ENCODE measurements around the gene TGM1.

DNA sequence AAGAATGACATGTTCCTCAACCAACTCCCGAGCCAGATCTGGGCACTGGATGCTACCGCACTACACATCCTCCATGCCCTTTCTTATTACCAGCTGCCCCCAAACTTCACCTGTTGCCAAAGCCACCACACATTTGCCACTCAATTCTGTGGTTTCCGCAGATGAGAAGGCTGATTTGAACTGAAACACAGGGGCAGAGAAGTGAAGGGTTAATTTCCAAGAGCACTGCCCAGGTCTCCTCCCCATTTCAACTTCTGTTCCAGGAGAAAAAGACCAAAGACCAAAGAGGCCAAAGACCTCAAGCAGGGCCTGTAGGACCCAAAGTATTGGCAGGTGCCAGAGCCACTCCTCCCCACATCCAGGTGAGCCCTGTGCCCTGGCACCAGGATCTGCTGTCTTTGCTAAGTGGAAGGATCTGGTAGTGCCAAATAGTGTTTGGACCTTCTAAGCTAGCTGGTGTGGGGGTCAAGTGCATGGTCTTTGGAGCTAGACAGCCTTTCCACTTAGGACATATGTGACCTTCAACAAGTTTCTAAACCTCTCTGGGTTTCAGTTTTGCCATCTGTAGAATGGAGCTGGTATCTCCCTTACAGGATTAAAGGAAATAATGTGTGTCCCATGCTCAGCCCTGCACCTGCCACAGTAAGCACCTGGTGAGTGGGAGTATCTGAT is 28.6 kb upstream of the TGM1 start:
- TF ChIP-seq, protein P1, sequence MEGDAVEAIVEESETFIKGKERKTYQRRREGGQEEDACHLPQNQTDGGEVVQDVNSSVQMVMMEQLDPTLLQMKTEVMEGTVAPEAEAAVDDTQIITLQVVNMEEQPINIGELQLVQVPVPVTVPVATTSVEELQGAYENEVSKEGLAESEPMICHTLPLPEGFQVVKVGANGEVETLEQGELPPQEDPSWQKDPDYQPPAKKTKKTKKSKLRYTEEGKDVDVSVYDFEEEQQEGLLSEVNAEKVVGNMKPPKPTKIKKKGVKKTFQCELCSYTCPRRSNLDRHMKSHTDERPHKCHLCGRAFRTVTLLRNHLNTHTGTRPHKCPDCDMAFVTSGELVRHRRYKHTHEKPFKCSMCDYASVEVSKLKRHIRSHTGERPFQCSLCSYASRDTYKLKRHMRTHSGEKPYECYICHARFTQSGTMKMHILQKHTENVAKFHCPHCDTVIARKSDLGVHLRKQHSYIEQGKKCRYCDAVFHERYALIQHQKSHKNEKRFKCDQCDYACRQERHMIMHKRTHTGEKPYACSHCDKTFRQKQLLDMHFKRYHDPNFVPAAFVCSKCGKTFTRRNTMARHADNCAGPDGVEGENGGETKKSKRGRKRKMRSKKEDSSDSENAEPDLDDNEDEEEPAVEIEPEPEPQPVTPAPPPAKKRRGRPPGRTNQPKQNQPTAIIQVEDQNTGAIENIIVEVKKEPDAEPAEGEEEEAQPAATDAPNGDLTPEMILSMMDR (IDR thresholded peaks at IDR 0.05; ENCODE audit: low read length) = no peak
- no peak for TF ChIP-seq EZH2 (optimal IDR thresholded peaks at IDR 0.05; ENCODE audit: low read depth, low read length)
